Occipital lobe (tissue), 2 donors: ENCODE data around the gene CYP24A1. TPM values are rescaled to one million over a fixed set of nuclear protein-coding genes. Genes with fewer than 3 reads are reported as not detected.

Experiments
- DNase-seq: peaks from one replicate; lab custom pipeline; 2025; lab: John Stamatoyannopoulos, UW
- total RNA-seq: library from RNA; depleted of rRNA; stranded (reverse); fragments of >200 nt; gene quantifications from one replicate; pipeline ENCODE4 v1.2.3, GENCODE V29; 2014

The CYP24A1 gene
- total RNA-seq, 1 donor from 2014 or later, result not detected

- no peak for DNase-seq
These were observed 830 bp upstream of the CYP24A1 start for GRCh38 chr20:54174457-54175175.

GRCh38 chr20:54172856-54173652, 732 bp downstream of the CYP24A1 start:
- DNase-seq, result no peak

GRCh38 chr20:54172532-54172855, 1.3 kb downstream of the CYP24A1 start:
- DNase-seq, result no peak

DNA sequence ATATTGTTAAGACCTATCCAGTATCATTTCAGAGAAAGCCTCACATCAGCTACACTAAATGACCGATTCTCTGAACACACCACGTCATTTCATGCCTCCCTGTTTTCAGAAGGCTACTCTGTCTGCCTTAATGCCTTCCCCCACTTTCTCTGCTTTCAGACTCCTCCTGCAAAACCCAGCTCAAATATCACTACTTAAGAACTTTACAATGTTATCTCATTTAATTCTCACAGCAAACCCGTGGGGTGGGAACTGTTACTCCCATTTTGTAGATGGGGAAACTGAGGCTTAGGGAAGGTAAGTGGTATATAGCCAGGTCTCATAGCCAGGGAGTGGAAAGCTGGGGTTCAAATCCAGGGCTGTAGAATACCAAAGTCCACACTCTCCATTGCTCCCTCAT, 2.8 kb downstream of the CYP24A1 start:
- no peak for DNase-seq

GRCh38 chr20:54170026-54170471, 3.7 kb downstream of the CYP24A1 start:
- DNase-seq, result no peak

GRCh38 chr20:54168961-54169862, 4.6 kb downstream of the CYP24A1 start:
- no peak for DNase-seq

DNA sequence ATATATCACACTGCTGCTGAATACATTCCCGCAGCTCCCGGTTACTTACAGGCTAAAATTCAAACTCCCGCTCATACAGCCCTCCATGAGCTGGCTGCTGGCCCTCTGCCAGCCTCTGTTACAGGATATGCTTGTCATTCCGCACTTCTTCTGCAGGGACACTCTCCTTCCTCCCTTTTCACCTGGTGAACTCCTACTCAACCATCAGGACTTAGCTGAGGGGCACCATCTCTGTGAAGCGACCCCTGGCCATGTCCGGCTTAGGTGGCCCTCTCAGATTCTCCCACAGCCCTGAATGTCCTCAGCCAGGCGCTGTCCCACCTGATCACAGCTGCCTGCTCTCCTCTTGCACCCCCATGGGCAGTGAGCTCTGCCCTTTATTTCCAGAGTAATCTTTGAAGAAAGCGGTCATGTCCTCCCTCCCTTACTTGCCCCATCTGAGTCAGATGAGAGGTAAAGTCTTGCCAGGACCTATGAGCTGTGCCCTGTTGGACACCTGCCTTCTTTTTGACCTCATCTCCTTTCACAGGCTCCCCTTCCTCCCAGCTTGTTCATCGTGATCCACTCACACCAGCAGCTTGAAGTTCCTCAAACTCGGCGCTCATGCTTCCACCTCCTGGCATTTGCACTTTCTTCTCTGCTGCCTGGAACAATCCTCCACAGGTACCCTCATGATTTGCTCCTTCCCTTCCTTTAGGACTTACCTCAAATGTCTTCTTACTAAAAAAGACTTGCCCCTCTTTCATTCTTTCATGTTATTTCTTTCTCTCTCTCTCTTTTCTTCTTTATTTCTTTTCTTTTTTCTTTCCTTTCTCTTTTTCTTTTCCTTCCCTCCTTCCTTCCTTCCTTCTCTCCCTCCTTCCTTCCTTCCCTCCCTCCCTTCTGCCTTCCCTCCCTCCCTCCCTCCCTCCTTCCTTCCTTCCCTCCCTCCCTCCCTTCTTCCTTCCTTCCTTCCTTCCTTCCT, 5.6 kb downstream of the CYP24A1 start:
- no peak for DNase-seq

DNA sequence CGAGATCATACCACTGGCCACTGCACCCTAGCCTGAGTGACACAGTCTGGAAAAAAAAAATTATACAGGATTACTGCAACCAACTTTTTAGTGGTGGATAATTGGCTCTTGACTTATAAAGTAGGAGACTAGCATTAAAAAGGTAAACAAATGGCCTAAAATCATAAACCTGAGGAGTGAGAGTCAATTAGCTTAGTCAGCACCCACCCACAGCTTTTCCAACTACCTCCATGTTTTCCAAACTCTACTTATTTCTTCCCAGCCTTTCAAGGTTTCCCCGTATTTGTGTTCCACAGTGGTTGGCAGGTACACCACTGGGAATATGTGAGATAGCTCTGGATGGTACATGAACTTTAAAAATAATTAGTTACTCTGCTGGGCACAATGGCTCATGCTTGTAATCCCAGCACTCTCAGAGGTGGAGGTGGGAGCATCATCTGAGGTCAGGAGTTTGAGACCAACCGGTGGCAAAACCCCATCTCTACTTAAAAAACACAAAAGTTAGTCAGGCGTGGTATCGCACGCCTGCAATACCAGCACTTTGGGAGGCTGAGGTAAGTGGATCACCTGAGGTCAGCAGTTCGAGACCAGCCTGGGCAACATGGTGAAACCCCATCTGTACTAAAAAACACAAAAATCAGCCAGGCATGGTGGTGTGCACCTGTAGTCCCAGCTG, 6.7 kb downstream of the CYP24A1 start:
- DNase-seq, result no peak

DNA sequence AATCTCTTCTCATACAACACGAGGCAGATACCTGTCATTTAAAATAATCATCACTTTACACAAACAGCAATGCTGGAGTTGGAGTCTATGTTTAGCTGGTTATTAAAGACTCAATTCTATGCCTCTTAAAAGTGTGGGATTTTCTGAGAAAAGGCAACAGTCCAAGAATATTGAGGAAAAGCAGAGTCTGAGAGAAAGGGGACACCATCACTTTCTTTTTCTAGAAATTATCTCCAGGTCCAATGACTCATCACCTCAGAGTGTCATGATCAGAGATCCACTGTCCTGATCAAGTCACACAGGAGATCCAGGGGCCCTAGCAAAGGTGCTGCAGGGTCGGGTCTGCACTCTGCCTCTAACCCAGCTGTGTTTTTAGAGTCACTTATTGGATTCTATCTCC, 8.0 kb downstream of the CYP24A1 start:
- no peak for DNase-seq

DNA sequence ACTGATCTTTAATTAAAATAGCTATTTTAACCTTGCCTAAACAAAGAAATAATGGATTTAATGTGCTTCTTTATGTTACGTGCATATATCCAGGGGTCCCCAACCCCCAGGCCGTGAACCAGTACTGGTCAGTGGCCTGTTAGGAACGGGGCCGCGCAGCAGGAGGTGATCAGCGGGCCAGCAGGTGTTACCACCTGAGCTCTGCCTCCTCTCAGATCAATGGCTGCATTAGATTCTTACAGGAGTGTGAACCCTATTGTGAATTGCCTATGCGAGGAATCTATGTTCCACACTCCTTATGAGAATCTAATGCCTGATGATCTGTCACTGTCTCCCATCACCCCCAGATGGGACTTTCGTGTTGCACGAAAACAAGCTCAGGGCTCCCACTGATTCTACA, 8.8 kb downstream of the CYP24A1 start:
- no peak for DNase-seq

GRCh38 chr20:54163402-54163801, 10.4 kb downstream of the CYP24A1 start:
- DNase-seq, result no peak

- DNase-seq, result no peak
These were observed 11.3 kb downstream of the CYP24A1 start for GRCh38 chr20:54162378-54163009.

DNA sequence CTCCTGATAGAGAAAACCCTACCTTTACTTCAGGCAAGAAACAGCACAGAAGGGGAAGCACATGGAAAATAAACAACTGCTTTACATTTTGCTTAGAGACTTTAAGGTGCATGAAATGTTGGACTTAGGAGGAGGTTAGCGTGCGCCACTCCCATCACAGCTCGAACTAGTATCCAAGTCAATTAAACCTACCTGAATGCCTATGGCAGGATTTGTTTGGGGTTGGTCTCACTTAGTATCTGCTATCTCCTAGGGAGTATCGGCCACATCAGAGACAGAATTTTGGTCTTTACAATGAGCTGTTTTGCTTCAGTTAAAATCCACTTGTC, 12.0 kb downstream of the CYP24A1 start:
- DNase-seq, result no peak

DNA sequence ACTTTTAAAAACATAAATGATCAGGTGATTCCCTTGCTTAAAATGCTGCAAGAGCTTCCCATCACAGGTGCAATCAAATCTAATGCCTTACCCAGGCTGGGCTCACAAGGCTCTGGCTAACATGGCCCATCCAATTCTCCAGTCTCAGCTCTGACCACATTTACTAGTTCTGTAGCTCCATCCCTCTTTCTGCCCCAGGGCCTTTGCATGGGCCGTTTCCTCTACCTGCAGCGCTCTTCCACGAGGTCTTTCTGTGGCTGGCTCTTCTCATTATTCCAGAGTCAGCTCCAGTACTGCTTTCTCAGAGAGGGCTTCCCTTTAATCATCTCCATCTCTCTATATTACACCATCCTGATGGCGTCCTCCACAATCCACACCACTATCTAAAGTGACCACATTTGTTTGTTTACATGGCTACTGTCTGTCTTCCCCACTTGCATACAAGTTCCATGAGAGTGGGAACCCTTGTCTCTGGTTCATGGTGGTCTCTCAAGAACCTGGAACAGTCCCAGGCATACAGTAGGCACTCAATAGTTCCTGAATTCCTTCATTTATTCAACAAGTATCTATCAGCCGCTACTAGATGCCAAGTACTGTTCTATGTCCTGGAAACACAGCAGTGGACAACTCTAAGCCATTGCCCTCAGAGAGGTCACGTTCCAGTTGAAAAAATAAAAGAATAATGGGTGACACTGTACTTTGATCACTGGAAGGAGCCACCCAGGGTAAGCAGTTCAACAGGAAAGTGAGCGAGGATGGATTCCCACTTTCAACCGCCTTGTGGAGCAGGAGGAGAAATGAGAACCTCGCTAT, 12.6 kb downstream of the CYP24A1 start:
- DNase-seq, result no peak

- DNase-seq, result no peak
These were observed 13.4 kb downstream of the CYP24A1 start for GRCh38 chr20:54160065-54161007.

DNA sequence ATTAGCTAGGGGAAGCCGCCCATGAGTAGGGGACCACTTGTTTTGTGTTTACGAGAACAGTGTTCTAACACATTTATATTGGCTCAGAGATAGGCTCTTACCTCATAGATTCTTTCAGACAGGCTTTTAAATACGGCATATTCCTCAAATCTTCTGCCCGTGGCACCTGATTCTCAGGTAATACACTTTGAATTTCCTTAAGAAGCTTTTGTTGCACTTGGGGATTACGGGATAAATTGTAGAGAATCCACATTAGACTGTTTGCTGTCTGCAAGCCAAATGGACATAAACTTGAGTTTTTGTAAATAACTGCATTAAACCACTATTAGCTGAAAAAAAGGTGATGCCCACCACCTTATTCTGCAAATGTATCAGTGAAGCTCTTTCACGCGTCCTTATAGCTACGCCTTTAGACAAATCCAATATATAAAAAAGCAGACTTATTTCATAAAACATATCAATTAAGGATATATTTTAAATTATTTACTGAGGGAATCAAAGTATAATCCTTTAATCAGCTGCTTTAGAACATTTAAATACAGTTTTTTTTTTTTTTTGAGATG, 14.8 kb downstream of the CYP24A1 start:
- no peak for DNase-seq

GRCh38 chr20:54158226-54158625, 15.6 kb downstream of the CYP24A1 start:
- no peak for DNase-seq
